CD14-positive monocyte (primary cell): ENCODE measurements around the gene IQGAP2. TPM values are rescaled to one million over a fixed set of nuclear protein-coding genes. Genes with fewer than 3 reads are reported as not detected.
A peak's percentile ranks its signal among the peaks of the same experiment; 100 is the strongest.

Source experiments
- DNase-seq, 3 donors: peaks; one replicate each; pipeline ENCODE4 v3.0.0-alpha.2; 2011 to 2022
- H2AFZ ChIP-seq: 2 replicates; pipeline ENCODE4 v1.6.0; 2012; ENCODE audit warnings: mild to moderate bottlenecking, low read depth, low read length, inconsistent platforms; ENCODE audit not compliant: insufficient read depth, poor library complexity, severe bottlenecking
- H3K27ac ChIP-seq, 2 donors: 1 replicate in 1 of 2; 2 replicates in 1 of 2; pipeline ENCODE4 v1.5.1; 2012 to 2013; ENCODE audit warnings: low read length in 2 of 2, control low read depth in 1 of 2, inconsistent platforms in 1 of 2, low read depth in 1 of 2, mild to moderate bottlenecking in 1 of 2
- H3K27me3 ChIP-seq, 2 donors: one replicate each; pipeline versions ENCODE4 v1.6.0 to v1.6.1; 2011 to 2013; ENCODE audit warnings: low read length in 2 of 2; ENCODE audit not compliant: control insufficient read depth in 2 of 2, insufficient read depth in 2 of 2
- H3K36me3 ChIP-seq, 2 donors: replicated peaks in 1 of 2; 1 replicate in 1 of 2; 2 replicates in 1 of 2; pipeline versions ENCODE4 v1.5.1 to v1.6.1; 2012 to 2013; ENCODE audit warnings: low read length in 2 of 2, control low read depth in 1 of 2, inconsistent platforms in 1 of 2, mild to moderate bottlenecking in 1 of 2; ENCODE audit not compliant: insufficient read depth in 2 of 2, control insufficient read depth in 1 of 2
- H3K4me1 ChIP-seq, 2 donors: 1 replicate in 1 of 2; 2 replicates in 1 of 2; pipeline versions ENCODE4 v1.5.1 to v1.6.1; 2012 to 2013; ENCODE audit warnings: low read length in 2 of 2, control low read depth in 1 of 2, inconsistent platforms in 1 of 2, mild to moderate bottlenecking in 1 of 2, moderate library complexity in 1 of 2; ENCODE audit not compliant: insufficient read depth in 2 of 2, control insufficient read depth in 1 of 2
- H3K4me2 ChIP-seq: replicated peaks from 2 replicates; pipeline ENCODE3; 2012; ENCODE audit warnings: low read length, moderate library complexity, mild to moderate bottlenecking; ENCODE audit not compliant: poor library complexity, severe bottlenecking; ENCODE audit errors: extremely low read depth
- H3K4me3 ChIP-seq, 3 experiments: fragments of 200-600 bp in 1 of 3; sonication (generic) in 1 of 3; replicated peaks in 1 of 3; 1 replicate in 2 of 3; 2 replicates in 1 of 3; pipeline ENCODE4 v1.5.1; 2011 to 2013; ENCODE audit warnings: low read length in 3 of 3, mild to moderate bottlenecking in 3 of 3, control low read depth in 2 of 3, low read depth in 2 of 3, inconsistent platforms in 1 of 3, moderate library complexity in 1 of 3
- H3K79me2 ChIP-seq: 2 replicates; pipeline ENCODE4 v1.6.0; 2012; ENCODE audit warnings: mild to moderate bottlenecking, control low read depth, inconsistent platforms, low read length, moderate library complexity; ENCODE audit not compliant: insufficient read depth
- H3K9ac ChIP-seq: 2 replicates; pipeline ENCODE4 v1.6.0; 2017; ENCODE audit warnings: low read length, mild to moderate bottlenecking; ENCODE audit not compliant: insufficient read depth, poor library complexity, severe bottlenecking
- H3K9me3 ChIP-seq, 2 donors: replicated peaks in 1 of 2; 1 replicate in 1 of 2; 2 replicates in 1 of 2; pipeline versions ENCODE4 v1.5.1 to v1.6.1; 2012 to 2013; ENCODE audit warnings: low read length in 2 of 2, control low read depth in 1 of 2; ENCODE audit not compliant: control insufficient read depth in 1 of 2, insufficient read depth in 1 of 2
- H4K20me1 ChIP-seq: 2 replicates; pipeline ENCODE4 v1.6.0; 2012; ENCODE audit warnings: mild to moderate bottlenecking, low read length, control low read depth, moderate library complexity; ENCODE audit not compliant: insufficient read depth
- H3K27ac Mint-ChIP-seq, 7 donors: one replicate each; pipeline ENCODE4 v1.8.0; 2020; ENCODE audit warnings: mild to moderate bottlenecking in 7 of 7, mixed read lengths in 7 of 7, moderate library complexity in 6 of 7, inconsistent platforms in 2 of 7
- H3K27me3 Mint-ChIP-seq, 3 donors: one replicate each; pipeline ENCODE4 v1.8.0; 2021 to 2022; ENCODE audit warnings: low read depth in 3 of 3, mild to moderate bottlenecking in 3 of 3, mixed read lengths in 3 of 3, moderate library complexity in 3 of 3, inconsistent platforms in 1 of 3
- H3K36me3 Mint-ChIP-seq, 2 donors: one replicate each; pipeline ENCODE4 v1.8.0; 2020; ENCODE audit warnings: mixed read lengths in 2 of 2, inconsistent platforms in 1 of 2, mild to moderate bottlenecking in 1 of 2
- H3K4me1 Mint-ChIP-seq: one replicate; pipeline ENCODE4 v1.8.0; 2020; ENCODE audit warnings: mild to moderate bottlenecking, mixed read lengths
- H3K4me3 Mint-ChIP-seq, 2 donors: one replicate each; pipeline ENCODE4 v1.8.0; 2020; ENCODE audit warnings: mild to moderate bottlenecking in 2 of 2, mixed read lengths in 2 of 2, moderate library complexity in 1 of 2
- H3K9me3 Mint-ChIP-seq, 7 donors: one replicate each; pipeline ENCODE4 v1.8.0; 2020 to 2022; ENCODE audit warnings: mixed read lengths in 7 of 7, mild to moderate bottlenecking in 6 of 7, moderate library complexity in 6 of 7, inconsistent platforms in 2 of 7
- whole genome bisulfite sequencing: methylation state at CpG from one replicate; pipeline ENCODE4 v1.1.5; 2013; ENCODE audit warnings: missing lambda C conversion rate; ENCODE audit not compliant: insufficient coverage; 5-methylcytosine and 5-hydroxymethylcytosine counted together
- intact Hi-C, 2 donors: fragments of 100-400 bp; cut with micrococcal nuclease; formaldehyde crosslinking; loops; one replicate each; pipeline versions ENCODE4 v1.15.0 to v1.15.1; 2023
- polyA plus RNA-seq, 3 donors: library from polyadenylated mRNA; depleted of rRNA in 1 of 3; unstranded in 2 of 3; stranded (reverse) in 1 of 3; fragments of 300-500 nt in 2 of 3; fragments of >200 nt in 1 of 3; fragmentation: Illumina TruSeq in 2 of 3; gene quantifications; 1 replicate in 2 of 3; 2 replicates in 1 of 3; pipeline ENCODE4 v1.2.3, GENCODE V29; 2012 to 2021
- TF ChIP-seq, protein P1 (sequence below): fragments of 200-600 bp; IDR thresholded peaks from one replicate; pipeline ENCODE4 v1.8.0; 2022; ENCODE audit warnings: antibody characterized with exemption, mild to moderate bottlenecking

Gene IQGAP2
- polyA plus RNA-seq, 3 donors, result 21.4 to 50.9 (median 35.4) TPM

- TF ChIP-seq, protein P1, sequence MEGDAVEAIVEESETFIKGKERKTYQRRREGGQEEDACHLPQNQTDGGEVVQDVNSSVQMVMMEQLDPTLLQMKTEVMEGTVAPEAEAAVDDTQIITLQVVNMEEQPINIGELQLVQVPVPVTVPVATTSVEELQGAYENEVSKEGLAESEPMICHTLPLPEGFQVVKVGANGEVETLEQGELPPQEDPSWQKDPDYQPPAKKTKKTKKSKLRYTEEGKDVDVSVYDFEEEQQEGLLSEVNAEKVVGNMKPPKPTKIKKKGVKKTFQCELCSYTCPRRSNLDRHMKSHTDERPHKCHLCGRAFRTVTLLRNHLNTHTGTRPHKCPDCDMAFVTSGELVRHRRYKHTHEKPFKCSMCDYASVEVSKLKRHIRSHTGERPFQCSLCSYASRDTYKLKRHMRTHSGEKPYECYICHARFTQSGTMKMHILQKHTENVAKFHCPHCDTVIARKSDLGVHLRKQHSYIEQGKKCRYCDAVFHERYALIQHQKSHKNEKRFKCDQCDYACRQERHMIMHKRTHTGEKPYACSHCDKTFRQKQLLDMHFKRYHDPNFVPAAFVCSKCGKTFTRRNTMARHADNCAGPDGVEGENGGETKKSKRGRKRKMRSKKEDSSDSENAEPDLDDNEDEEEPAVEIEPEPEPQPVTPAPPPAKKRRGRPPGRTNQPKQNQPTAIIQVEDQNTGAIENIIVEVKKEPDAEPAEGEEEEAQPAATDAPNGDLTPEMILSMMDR, result no peak
- peaks cover 3 to 12% of the 10 kb centered on the region in 2 donors for H3K36me3 ChIP-seq
- H3K9me3 ChIP-seq, result no peaks in the 10 kb centered on the region
- no peak overlapping the region for H3K4me3 Mint-ChIP-seq
- H3K4me1 ChIP-seq, result peaks cover 25 to 27% of the 10 kb centered on the region in 2 donors
- H3K9ac ChIP-seq, result no peak overlapping the region
- H4K20me1 ChIP-seq, result peaks cover 98% of the 10 kb centered on the region
- no peak overlapping the region for H3K4me2 ChIP-seq
- H3K27ac Mint-ChIP-seq, result peak overlapping the region in 1 of 7 donors; percentile 21
- no peak overlapping the region for H3K4me3 ChIP-seq
- intact Hi-C loops, result no loop called here
- DNase-seq, result no peak
- H3K9me3 Mint-ChIP-seq, result no peaks in the 10 kb centered on the region
- peaks cover 20 to 30% of the 10 kb centered on the region in 2 donors for H3K36me3 Mint-ChIP-seq
- H3K27ac ChIP-seq, result no peak overlapping the region
- H3K4me1 Mint-ChIP-seq, result peaks cover 63% of the 10 kb centered on the region
- H3K27me3 ChIP-seq, result no peaks in the 10 kb centered on the region
- peaks cover 100% of the 10 kb centered on the region for H3K79me2 ChIP-seq
- H2AFZ ChIP-seq, result no peak overlapping the region
- no peaks in the 10 kb centered on the region for H3K27me3 Mint-ChIP-seq
Observed at GRCh38 chr5:76412511-76412910, 9.4 kb downstream of the IQGAP2 start.

GRCh38 chr5:76413746-76414145, 10.7 kb downstream of the IQGAP2 start:
- Histone ChIP-seq H3K4me1 (peaks cover 13 to 15% of the 10 kb centered on the region in 2 donors), H2AFZ (no peak overlapping the region), H3K79me2 (peaks cover 100% of the 10 kb centered on the region), H3K4me3 (no peak overlapping the region), H3K4me2 (no peak overlapping the region), H3K36me3 (peaks cover 3 to 12% of the 10 kb centered on the region in 2 donors), H4K20me1 (peaks cover 99% of the 10 kb centered on the region), H3K9ac (no peak overlapping the region), H3K27ac (peak overlapping the region in 1 of 2 donors; percentile 36), H3K27me3 (no peaks in the 10 kb centered on the region), H3K9me3 (no peaks in the 10 kb centered on the region)
- Mint-ChIP-seq H3K36me3 (peaks cover 20 to 30% of the 10 kb centered on the region in 2 donors), H3K9me3 (no peaks in the 10 kb centered on the region), H3K4me3 (no peak overlapping the region), H3K27me3 (no peaks in the 10 kb centered on the region), H3K4me1 (peaks cover 52% of the 10 kb centered on the region), H3K27ac (peak overlapping the region in 5 of 7 donors; percentile 31 to 73 (median 62))
- TF ChIP-seq, protein P1, result no peak
- DNase-seq, result peak in 1 of 3 donors; percentile 20
- WGBS, result 92% methylated on average over 4 of the region's 5 CpGs
- intact Hi-C loops, result no loop called here
